ENCODE results near the gene CYP11A1.
"Not testable (repeated sequence)": the region's sequence is repeated elsewhere in the genome, so short reads cannot be mapped to it uniquely, and the experiment has no call there.

The CYP11A1 gene

DNA sequence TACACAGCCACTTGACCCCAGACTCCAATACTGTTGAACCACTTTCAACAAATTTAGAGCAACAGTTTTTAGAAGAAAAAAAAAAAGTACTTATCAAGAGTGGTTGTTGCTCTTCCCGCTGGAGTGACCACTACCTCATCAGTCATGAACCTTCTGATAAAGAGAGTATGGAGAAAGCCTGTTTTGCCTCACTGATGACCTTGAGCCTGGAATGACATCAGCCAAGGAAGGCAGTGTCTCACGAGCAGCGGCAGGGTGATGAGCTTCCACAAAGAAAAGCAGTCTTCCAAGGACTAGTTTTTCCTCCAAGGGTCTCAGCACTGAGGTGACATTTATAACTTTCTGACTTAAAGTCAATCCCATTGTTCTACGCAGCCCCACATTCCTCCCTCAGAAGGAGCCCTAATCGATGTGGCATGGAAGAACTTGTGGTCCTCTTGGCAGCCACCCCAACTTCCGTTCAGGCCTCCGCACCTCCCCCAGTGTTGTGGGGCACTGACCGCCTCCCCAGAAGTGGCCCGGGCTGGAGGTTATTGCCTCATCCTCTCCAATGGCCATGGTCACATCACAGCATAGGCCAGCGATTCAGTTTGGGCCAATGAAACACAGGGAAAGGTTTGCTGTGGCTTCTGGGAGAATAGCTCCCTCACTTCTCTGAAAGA is 1.8 kb upstream of the CYP11A1 start:
- Mint-ChIP-seq H3K36me3 (no peaks in the 10 kb centered on the region), H3K27me3 (peaks cover 89% of the 10 kb centered on the region), H3K4me1 (peaks cover 6% of the 10 kb centered on the region), H3K9me3 (no peaks in the 10 kb centered on the region), H3K27ac (no peak overlapping the region), H3K4me3 (no peak overlapping the region)
- CTCF ChIA-PET = interaction anchor here (0.7 to 7.5 kb wide), 3 partner anchors 10 to 264 kb away, joined by 3 to 81 read pairs (median 3); no protein-coding TSS in a partner anchor
- no peak for DNase-seq

- Mint-ChIP-seq H3K4me3 (no peak overlapping the region), H3K4me1 (peaks cover 3% of the 10 kb centered on the region), H3K27ac (no peak overlapping the region), H3K36me3 (no peaks in the 10 kb centered on the region), H3K9me3 (no peaks in the 10 kb centered on the region), H3K27me3 (peaks cover 92% of the 10 kb centered on the region)
- DNase-seq = no peak
- CTCF ChIA-PET = interaction anchor here (0.6 kb wide), 1 partner anchor 14 kb away, joined by 3 read pairs; no protein-coding TSS in a partner anchor
These were observed 675 bp upstream of the CYP11A1 start for GRCh38 chr15:74368121-74368520.

DNA sequence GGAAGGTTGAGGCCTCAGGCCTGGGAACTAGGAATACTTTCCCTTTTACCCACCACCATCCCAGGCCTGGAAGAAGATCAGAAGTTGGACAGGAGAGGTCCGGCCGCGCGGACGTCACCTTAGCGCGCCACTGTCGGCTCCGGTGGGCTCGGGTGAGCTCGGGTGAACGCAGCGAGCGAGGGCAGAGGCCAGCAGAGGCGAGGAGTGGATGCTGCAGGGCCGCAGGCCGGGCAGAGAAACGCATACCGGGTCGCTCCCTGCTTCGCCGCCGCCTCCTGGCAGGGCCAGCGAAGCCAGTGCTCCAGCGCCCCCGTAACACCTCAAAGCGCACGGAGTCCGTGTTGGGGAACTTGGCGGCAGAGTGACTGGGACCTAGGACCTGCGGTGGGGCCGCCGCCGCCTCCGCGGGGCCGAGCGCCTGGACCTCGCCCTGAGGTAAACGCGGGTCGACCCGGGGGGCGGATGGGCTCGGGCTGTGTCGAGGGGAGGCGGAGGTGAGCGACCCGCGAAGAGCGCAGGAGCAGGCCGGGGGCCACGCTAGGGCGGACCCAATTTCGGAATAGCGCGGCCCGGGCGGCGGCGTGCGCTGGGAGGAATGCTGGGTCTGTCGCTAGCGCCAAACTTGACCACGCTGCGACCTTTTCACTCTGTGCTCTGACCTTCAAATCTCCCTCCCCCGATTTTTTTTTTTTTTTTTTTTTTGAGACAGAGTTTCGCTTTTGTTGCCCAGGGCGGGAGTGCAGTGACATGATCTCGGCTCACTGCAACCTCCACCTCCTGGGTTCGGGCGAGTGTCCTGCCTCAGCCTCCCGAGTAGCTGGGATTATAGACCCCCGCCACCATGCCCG is 1.6 kb downstream of the CYP11A1 start:
- H3K4me3 Mint-ChIP-seq = peak overlapping the region; percentile 53
- peaks cover 83% of the 10 kb centered on the region for H3K27me3 Mint-ChIP-seq
- H3K27ac Mint-ChIP-seq = no peak overlapping the region
- H3K9me3 Mint-ChIP-seq = no peaks in the 10 kb centered on the region
- DNase-seq = no peak
- peaks cover 3% of the 10 kb centered on the region for H3K4me1 Mint-ChIP-seq
- H3K36me3 Mint-ChIP-seq = no peaks in the 10 kb centered on the region
- CTCF ChIA-PET = no interaction called here

- Mint-ChIP-seq H3K4me1 (peaks cover 3% of the 10 kb centered on the region), H3K9me3 (no peaks in the 10 kb centered on the region), H3K36me3 (no peaks in the 10 kb centered on the region), H3K4me3 (peak overlapping the region; percentile 53), H3K27ac (no peak overlapping the region), H3K27me3 (peaks cover 78% of the 10 kb centered on the region)
- CTCF ChIA-PET = no interaction called here
- DNase-seq = no peak
These were observed 2.4 kb downstream of the CYP11A1 start for GRCh38 chr15:74364936-74365597.

DNA sequence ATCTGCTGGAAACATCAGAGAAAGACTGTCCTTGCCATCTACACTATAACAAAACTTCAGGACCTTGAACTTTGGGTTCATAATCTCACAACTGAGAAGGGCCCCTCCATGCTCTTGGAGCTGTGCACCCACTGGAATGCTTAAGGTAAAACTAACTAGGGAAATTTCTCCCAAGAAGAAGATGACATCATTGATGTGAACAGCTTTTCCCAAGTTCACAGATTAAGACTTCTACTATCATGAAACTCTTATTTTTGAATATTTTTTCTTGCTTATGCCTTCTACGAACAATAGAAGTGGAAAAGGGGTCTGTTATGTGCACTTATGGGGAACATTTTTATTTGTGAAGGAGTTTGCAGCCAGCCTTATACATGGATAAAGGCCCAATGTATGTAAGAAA is 5.0 kb downstream of the CYP11A1 start:
- Mint-ChIP-seq H3K27me3 (peaks cover 56% of the 10 kb centered on the region), H3K36me3 (no peaks in the 10 kb centered on the region), H3K4me1 (peaks cover 3% of the 10 kb centered on the region), H3K4me3 (no peak overlapping the region), H3K27ac (no peak overlapping the region), H3K9me3 (no peaks in the 10 kb centered on the region)
- CTCF ChIA-PET = interaction anchor here (0.7 to 1.2 kb wide), 3 partner anchors 10 to 409 kb away, joined by 3 to 4 read pairs (median 3); no protein-coding TSS in a partner anchor
- no peak for DNase-seq

DNA sequence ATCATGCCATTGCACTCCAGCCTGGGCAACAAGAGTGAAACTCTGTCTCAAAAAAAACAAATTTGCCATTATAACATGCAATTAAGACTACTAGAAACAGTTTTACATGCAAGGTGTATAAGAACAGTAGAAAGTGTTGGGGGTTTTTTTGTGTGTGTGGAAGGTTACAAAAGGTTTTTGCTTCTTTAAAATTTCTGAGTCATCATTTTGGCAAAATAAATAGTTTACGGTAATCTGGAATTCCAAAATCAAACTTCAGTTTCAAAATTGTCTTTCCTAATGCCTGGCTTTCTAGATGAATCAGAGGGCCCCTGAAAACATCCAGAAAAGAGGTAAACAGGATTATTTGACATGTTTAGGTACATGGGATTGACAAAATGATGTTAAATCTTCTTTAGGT is 6.6 kb downstream of the CYP11A1 start:
- H3K27me3 Mint-ChIP-seq = peaks cover 43% of the 10 kb centered on the region
- DNase-seq, H3K4me1 Mint-ChIP-seq, H3K4me3 Mint-ChIP-seq, CTCF ChIA-PET, H3K36me3 Mint-ChIP-seq, H3K9me3 Mint-ChIP-seq, H3K27ac Mint-ChIP-seq: not testable (repeated sequence)

GRCh38 chr15:74359376-74359775 is 8.1 kb downstream of the CYP11A1 start:
- H3K9me3 Mint-ChIP-seq, H3K4me1 Mint-ChIP-seq, H3K36me3 Mint-ChIP-seq, H3K4me3 Mint-ChIP-seq, DNase-seq, H3K27ac Mint-ChIP-seq: not testable (repeated sequence)
- peaks cover 43% of the 10 kb centered on the region for H3K27me3 Mint-ChIP-seq
- CTCF ChIA-PET = interaction anchor here (1.0 kb wide), 1 partner anchor 14 kb away, joined by 3 read pairs; no protein-coding TSS in a partner anchor

DNA sequence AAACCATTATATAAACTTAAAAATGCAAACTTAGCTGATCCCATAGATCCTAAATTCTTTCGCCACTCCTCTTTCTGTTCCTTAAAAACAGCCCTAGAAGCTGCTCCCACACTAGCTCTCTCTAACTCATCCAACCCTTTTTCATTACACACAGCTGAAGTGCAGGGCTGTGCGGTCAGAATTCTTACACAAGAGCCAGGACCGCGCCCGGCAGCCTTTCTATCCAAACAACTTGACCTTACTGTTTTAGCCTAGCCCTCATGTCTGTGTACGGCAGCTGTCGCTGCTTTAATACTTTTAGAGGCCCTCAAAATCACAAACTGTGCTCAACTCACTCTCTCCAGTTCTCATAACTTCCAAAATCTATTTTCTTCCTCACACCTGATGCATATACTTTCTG is 9.9 kb downstream of the CYP11A1 start:
- H3K9me3 Mint-ChIP-seq, H3K36me3 Mint-ChIP-seq, DNase-seq, CTCF ChIA-PET, H3K4me1 Mint-ChIP-seq, H3K27ac Mint-ChIP-seq, H3K4me3 Mint-ChIP-seq: not testable (repeated sequence)
- H3K27me3 Mint-ChIP-seq = peaks cover 35% of the 10 kb centered on the region

DNA sequence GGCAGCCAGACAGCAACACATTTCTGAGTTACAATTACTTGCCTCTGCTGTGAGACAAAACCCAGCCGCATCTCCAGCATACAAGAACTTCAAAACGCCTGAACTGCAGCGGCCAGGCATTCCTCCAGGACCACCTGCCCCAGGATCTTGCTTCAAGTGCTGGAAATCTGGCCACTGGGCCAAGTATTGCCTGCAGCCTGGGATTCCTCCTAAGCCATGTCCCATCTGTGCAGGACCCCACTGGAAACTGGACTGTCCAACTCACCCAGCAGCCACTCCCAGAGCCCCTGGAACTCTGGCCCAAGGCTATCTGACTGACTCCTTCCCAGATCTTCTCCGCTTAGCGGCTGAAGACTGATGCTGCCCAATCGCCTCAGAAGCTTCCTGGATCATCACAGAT is 11.4 kb downstream of the CYP11A1 start:
- CTCF ChIA-PET, DNase-seq, H3K4me3 Mint-ChIP-seq, H3K9me3 Mint-ChIP-seq, H3K4me1 Mint-ChIP-seq, H3K36me3 Mint-ChIP-seq, H3K27ac Mint-ChIP-seq: not testable (repeated sequence)
- H3K27me3 Mint-ChIP-seq = peaks cover 35% of the 10 kb centered on the region

GRCh38 chr15:74353992-74354391 is 13.5 kb downstream of the CYP11A1 start:
- H3K9me3 Mint-ChIP-seq, CTCF ChIA-PET, H3K27ac Mint-ChIP-seq, H3K4me3 Mint-ChIP-seq, H3K4me1 Mint-ChIP-seq, DNase-seq, H3K36me3 Mint-ChIP-seq: not testable (repeated sequence)
- H3K27me3 Mint-ChIP-seq = peaks cover 36% of the 10 kb centered on the region

- CTCF ChIA-PET = no interaction called here
These were observed 15.0 kb downstream of the CYP11A1 start for GRCh38 chr15:74352393-74352910.

DNA sequence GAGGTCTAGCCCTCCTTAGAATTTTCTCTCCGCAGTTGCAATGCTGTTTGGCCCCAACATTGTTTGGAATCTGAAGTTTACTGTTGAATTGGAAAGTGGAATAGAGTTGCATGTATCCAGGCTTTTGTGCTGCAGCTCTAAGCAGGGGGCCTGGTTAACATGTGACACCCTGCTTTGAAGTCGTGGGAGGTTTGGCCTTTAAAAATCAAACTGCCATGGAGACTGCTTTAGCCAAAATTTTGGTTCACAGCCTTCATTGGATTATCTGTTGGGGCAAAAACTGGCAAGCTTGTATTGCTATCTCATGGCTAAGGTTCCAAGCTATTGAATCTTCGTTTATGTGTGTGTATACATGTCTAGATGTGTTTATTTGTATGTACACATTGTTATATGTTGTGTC is 15.8 kb downstream of the CYP11A1 start:
- DNase-seq = no peak
- Mint-ChIP-seq H3K4me3 (no peak overlapping the region), H3K36me3 (peaks cover 2% of the 10 kb centered on the region), H3K27ac (no peak overlapping the region), H3K9me3 (peaks cover 5% of the 10 kb centered on the region), H3K4me1 (no peaks in the 10 kb centered on the region), H3K27me3 (peaks cover 39% of the 10 kb centered on the region)
- CTCF ChIA-PET = no interaction called here

More at GRCh38 chr15:74352393-74352910, 15.0 kb downstream of the CYP11A1 start:
- no peak for DNase-seq
- H3K36me3 Mint-ChIP-seq = peaks cover 2% of the 10 kb centered on the region
- H3K27me3 Mint-ChIP-seq = peaks cover 39% of the 10 kb centered on the region
- H3K27ac Mint-ChIP-seq = no peak overlapping the region
- no peak overlapping the region for H3K4me3 Mint-ChIP-seq
- no peaks in the 10 kb centered on the region for H3K4me1 Mint-ChIP-seq
- H3K9me3 Mint-ChIP-seq = peaks cover 5% of the 10 kb centered on the region

DNA sequence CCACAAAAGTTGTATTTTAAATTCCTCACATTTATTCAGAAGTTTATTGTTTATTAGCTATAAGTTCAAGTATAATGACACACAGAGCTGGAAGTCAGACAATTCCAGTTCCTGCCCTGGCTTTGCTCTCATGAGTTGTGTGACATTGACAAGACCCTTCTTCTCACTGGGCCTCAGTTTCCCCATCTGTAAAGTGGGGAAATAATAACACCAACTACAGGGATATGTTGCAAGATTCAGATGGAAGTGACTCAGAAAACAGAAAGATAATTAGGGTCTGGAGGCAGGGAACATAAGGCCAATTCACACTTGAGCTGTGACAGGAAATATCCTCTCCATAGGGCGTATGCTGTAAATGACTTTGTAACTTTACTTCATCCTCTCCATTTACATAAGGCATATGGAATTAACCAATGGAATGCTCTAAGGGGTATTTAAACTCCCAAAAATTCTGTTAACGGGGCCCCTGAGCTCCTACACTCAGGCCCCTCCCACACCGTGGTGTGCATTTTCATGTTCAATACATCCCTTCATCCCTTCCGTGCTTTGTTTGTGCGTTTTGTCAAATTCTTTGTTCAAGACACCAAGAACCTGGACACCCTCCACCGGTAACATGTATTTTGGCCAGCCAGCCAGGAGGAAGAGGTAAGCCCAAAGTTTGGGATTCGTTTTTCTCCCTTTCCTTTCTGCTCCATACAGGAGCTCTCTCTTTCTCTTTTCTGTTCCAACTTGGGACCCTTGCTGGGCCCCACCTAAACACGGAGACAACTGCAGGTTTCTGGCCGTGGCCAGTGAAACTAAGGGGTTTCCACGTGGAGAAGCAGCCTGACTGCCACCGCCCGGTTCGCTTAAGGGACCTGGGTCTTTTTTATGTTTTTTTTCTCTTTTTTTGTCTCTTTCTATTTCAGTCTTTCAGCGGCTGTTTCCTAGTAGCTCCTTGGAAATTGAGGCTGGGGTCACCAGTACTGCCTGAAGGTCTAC is 16.9 kb downstream of the CYP11A1 start:
- Mint-ChIP-seq H3K9me3 (peaks cover 5% of the 10 kb centered on the region), H3K4me3 (no peak overlapping the region), H3K36me3 (peaks cover 2% of the 10 kb centered on the region), H3K27ac (no peak overlapping the region), H3K4me1 (no peaks in the 10 kb centered on the region), H3K27me3 (peaks cover 33% of the 10 kb centered on the region)
- no peak for DNase-seq
- CTCF ChIA-PET = no interaction called here

Data from activated naive CD4-positive, alpha-beta T cell treated with anti-CD3 and anti-CD28 coated beads, Interleukin-2, amount 10 ng/mL, durations not matched to agents 7 days and 5 days (primary cell).